ENCODE data around the gene LRRC39. TPM values are rescaled to one million over a fixed set of nuclear protein-coding genes. Genes with fewer than 3 reads are reported as not detected.

The LRRC39 gene
- total RNA-seq, 1 donor from 2014 or later, result 166 TPM

DNA sequence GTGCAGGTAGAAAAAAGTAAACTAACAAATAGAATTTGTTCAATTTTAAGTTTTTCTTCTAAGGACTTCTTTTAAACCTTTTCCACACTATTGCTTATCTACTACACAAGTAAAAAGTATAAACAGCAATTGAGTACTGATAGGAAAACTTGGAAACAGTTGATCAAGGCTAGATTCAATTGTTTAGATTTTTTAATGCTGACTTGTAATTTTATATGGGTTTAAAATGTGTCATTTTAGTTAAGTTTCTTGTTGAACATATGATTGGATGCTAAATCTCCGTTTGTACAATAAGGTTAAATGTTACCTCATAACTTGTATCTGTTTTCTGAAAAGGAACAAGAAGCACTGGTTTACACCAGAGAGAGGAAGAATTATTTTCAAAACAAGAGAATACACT lies 50.8 kb downstream of the LRRC39 start:
- intact Hi-C loops (cut with micrococcal nuclease), result no loop called here

DNA sequence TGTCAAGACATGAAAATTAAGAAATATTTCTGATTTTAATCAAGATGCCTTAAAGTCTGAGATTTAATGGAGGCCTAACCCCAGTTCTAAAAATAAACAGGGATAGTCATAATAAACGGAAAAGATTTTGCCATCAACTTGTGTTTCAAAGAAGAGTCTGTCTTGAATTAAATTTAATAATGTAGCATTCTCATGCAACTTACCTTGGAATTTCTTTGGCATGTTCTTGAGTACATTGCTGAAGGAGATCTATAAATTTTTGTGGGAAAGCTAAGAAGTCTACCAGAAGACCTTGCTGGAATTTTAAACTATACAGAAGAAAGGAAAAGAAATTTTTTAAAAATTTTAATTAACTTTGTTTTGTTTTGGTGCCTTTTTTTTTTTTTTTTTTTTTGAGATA lies 55.9 kb downstream of the LRRC39 start:
- Histone ChIP-seq H3K9me3 (replicated peaks) (no peaks in the 10 kb centered on the region), H3K27ac (replicated peaks) (no peak overlapping the region), H3K4me3 (no peak overlapping the region), H3K36me3 (peaks cover 15% of the 10 kb centered on the region), H3K4me1 (no peaks in the 10 kb centered on the region), H3K27me3 (ENCODE audit: low read depth) (no peaks in the 10 kb centered on the region)
- TF ChIP-seq, protein P1, sequence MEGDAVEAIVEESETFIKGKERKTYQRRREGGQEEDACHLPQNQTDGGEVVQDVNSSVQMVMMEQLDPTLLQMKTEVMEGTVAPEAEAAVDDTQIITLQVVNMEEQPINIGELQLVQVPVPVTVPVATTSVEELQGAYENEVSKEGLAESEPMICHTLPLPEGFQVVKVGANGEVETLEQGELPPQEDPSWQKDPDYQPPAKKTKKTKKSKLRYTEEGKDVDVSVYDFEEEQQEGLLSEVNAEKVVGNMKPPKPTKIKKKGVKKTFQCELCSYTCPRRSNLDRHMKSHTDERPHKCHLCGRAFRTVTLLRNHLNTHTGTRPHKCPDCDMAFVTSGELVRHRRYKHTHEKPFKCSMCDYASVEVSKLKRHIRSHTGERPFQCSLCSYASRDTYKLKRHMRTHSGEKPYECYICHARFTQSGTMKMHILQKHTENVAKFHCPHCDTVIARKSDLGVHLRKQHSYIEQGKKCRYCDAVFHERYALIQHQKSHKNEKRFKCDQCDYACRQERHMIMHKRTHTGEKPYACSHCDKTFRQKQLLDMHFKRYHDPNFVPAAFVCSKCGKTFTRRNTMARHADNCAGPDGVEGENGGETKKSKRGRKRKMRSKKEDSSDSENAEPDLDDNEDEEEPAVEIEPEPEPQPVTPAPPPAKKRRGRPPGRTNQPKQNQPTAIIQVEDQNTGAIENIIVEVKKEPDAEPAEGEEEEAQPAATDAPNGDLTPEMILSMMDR (IDR thresholded peaks at IDR 0.05; ENCODE audit: borderline replicate concordance), result no peak
- no peak for DNase-seq
- intact Hi-C loops (cut with micrococcal nuclease), result no loop called here

More for the DNA sequence above, 50.8 kb downstream of the LRRC39 start:
- TF ChIP-seq, protein P1 (IDR thresholded peaks at IDR 0.05; ENCODE audit: borderline replicate concordance), result no peak
- H3K4me3 ChIP-seq, result no peak overlapping the region
- DNase-seq, result no peak
- peaks cover 6% of the 10 kb centered on the region for H3K4me1 ChIP-seq
- H3K9me3 ChIP-seq (replicated peaks), result no peaks in the 10 kb centered on the region
- H3K36me3 ChIP-seq, result no peaks in the 10 kb centered on the region
- H3K27ac ChIP-seq (replicated peaks), result no peak overlapping the region
- no peaks in the 10 kb centered on the region for H3K27me3 ChIP-seq (ENCODE audit: low read depth)

DNA sequence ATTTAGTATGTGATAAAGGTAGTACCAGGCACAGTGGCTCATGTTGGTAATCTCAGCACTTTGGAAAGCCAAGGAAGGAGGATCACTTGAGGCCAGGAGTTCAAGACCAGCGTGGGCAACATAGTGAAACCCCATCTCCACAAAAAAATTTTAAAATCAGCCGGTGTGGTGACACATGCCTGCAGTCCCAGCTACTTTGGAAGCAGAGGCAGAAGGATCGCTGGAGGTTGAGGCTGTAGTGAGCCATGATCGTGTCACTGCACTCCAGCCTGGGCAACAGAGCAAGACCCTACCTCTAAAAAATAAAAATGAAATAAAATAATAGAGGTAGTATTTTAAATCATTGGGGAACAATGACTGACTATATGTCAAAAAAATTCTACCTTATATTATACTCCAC lies 62.5 kb downstream of the LRRC39 start:
- no peak for DNase-seq
- TF ChIP-seq, protein P1 (IDR thresholded peaks at IDR 0.05; ENCODE audit: borderline replicate concordance), result no peak
- H3K27ac ChIP-seq (replicated peaks), result no peak overlapping the region
- H3K4me3 ChIP-seq, result no peak overlapping the region
- no peaks in the 10 kb centered on the region for H3K9me3 ChIP-seq (replicated peaks)
- no peaks in the 10 kb centered on the region for H3K4me1 ChIP-seq
- intact Hi-C loops (cut with micrococcal nuclease), result no loop called here
- peaks cover 14% of the 10 kb centered on the region for H3K36me3 ChIP-seq
- no peaks in the 10 kb centered on the region for H3K27me3 ChIP-seq (ENCODE audit: low read depth)

DNA sequence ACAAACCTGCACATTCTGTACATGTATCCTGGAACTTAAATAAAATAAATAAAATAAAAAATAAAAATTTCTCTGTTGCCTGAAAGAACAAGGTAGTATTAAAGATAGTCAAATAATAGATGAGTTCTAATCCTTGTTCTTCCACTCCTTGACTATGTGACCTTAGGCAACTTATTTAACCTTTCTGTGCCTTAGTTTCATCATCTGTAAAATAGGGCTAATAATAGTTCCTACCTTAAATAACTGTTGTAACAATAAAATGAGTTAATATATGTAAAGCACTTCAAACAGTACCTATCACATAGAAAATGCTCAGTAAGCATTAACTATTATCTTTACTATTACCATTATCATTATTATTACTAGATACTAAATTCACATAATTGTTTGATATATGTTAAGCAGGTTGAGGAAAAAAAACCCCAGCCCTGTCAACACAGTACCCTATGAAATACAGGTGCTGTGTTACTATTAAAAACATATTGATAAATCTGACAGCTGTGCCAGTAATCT lies 68.4 kb downstream of the LRRC39 start:
- Histone ChIP-seq H3K4me1 (no peaks in the 10 kb centered on the region), H3K4me3 (no peak overlapping the region)
- intact Hi-C loops (cut with micrococcal nuclease), result no loop called here

DNA sequence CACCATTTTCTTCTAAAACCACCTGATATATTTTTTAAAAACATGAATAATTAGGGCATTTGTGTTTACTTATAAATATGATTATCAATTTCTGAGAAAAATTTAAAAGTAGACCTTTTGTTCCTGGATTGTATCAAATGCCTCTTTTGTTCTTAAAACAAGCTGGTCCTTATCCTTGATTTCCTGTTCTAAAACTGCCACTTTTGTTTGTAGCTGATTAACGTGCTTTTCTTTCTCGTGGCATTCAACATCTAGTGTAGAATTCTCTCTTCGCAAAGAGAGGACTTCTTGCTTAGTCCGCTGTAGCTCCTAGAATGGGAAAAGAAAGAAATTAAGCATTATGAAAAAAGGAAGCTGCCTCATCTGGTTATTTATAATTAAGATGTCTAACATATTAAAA lies 70.4 kb downstream of the LRRC39 start:
- no peak overlapping the region for H3K27ac ChIP-seq (replicated peaks)
- H3K36me3 ChIP-seq, result peaks cover 35% of the 10 kb centered on the region
- intact Hi-C loops (cut with micrococcal nuclease), result no loop called here
- no peak for DNase-seq
- H3K9me3 ChIP-seq (replicated peaks), result no peaks in the 10 kb centered on the region
- no peak overlapping the region for H3K4me3 ChIP-seq
- H3K27me3 ChIP-seq (ENCODE audit: low read depth), result no peaks in the 10 kb centered on the region
- no peaks in the 10 kb centered on the region for H3K4me1 ChIP-seq
- TF ChIP-seq, protein P1 (IDR thresholded peaks at IDR 0.05; ENCODE audit: borderline replicate concordance), result no peak

More for the DNA sequence above, 68.4 kb downstream of the LRRC39 start:
- peaks cover 26% of the 10 kb centered on the region for H3K36me3 ChIP-seq
- TF ChIP-seq, protein P1 (IDR thresholded peaks at IDR 0.05; ENCODE audit: borderline replicate concordance), result no peak
- no peak overlapping the region for H3K27ac ChIP-seq (replicated peaks)
- no peaks in the 10 kb centered on the region for H3K9me3 ChIP-seq (replicated peaks)
- H3K27me3 ChIP-seq (ENCODE audit: low read depth), result no peaks in the 10 kb centered on the region
- DNase-seq, result no peak

Data from left ventricle myocardium inferior (tissue), 1 donor.